Measurements from ENCODE around the gene TMEM131L. TPM values are rescaled to one million over a fixed set of nuclear protein-coding genes. Genes with fewer than 3 reads are reported as not detected.
"Not testable (repeated sequence)": the region's sequence is repeated elsewhere in the genome, so short reads cannot be mapped to it uniquely, and the experiment has no call there.

Gene TMEM131L
- polyA plus RNA-seq, 1 donor (not counting 4 experiments of a cell fraction or from before 2014, with no cell fraction given): 10.3 TPM

GRCh38 chr4:153547520-153547919 is 81.4 kb downstream of the TMEM131L start:
- Histone ChIP-seq H2AFZ (ENCODE audit: control insufficient read depth, low read length) (no peak overlapping the region), H3K27ac (ENCODE audit: control insufficient read depth, insufficient read depth, low read length) (no peak overlapping the region), H3K27me3 (ENCODE audit: control insufficient read depth, extremely low read depth, insufficient read depth, low read length) (no peaks in the 10 kb centered on the region), H3K4me1 (ENCODE audit: control insufficient read depth, extremely low read depth, insufficient read depth, low read length) (no peaks in the 10 kb centered on the region), H3K4me2 (ENCODE audit: control insufficient read depth, extremely low read depth, insufficient read depth, low read depth, low read length) (no peak overlapping the region), H4K20me1 (ENCODE audit: control insufficient read depth, extremely low read depth, insufficient read depth, low read length) (no peaks in the 10 kb centered on the region), H3K36me3 (ENCODE audit: control insufficient read depth in 2 of 2, extremely low read depth in 1 of 2, insufficient read depth in 2 of 2, low read length in 2 of 2) (no peaks in the 10 kb centered on the region), H3K9ac (ENCODE audit: control insufficient read depth, extremely low read depth, insufficient read depth, low read length) (no peak overlapping the region), H3K4me3 (ENCODE audit: control insufficient read depth in 2 of 3, extremely low read depth in 1 of 3, insufficient read depth in 2 of 3, low read depth in 1 of 3, low read length in 3 of 3) (no peak overlapping the region), H3K9me3 (ENCODE audit: control insufficient read depth, low read depth, low read length) (no peaks in the 10 kb centered on the region), H3K9me1 (ENCODE audit: control insufficient read depth, extremely low read depth, insufficient read depth, low read length) (no peaks in the 10 kb centered on the region), H3K79me2 (ENCODE audit: control insufficient read depth, insufficient read depth, low read length) (no peaks in the 10 kb centered on the region)
- DNase-seq (ENCODE audit: low read depth, low spot score) (no peak), FAIRE-seq (no peak)
- TF ChIP-seq CTCF (optimal IDR thresholded peaks at IDR 0.05 in 1 of 3, IDR thresholded peaks at IDR 0.05 in 1 of 3, conservative IDR thresholded peaks at IDR 0.05 in 1 of 3; ENCODE audit: extremely low read depth in 1 of 3, insufficient read depth in 2 of 3, low read length in 3 of 3): no peak
- no peak for TF ChIP-seq EZH2 (IDR thresholded peaks at IDR 0.05; ENCODE audit: low read length)
- dilution Hi-C loops (cut with MboI; ENCODE audit: extremely low pct_ligation_motif_present, low sequenced_read_pairs): no loop called here

DNA sequence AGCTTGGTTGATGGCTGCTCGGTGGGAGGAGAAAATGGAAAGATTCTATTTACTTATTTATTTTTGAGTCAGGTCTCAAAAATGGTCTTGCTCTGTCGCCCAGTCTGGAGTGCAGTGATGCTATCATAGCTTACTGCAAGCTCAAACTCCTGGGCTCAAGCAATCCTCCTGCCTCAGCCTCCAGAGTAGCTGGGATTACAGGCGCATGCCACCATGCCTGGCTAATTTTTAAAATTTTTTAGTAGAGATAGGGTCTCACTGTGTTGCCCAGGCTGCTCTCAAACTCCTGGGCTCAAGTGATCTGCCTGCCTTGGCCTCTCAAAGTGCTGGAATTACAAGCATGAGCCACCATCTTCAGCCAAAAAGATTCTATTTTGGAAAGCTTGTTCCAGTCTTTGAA is 82.7 kb downstream of the TMEM131L start:
- dilution Hi-C loops (cut with MboI; ENCODE audit: extremely low pct_ligation_motif_present, low sequenced_read_pairs); H3K9ac ChIP-seq (ENCODE audit: control insufficient read depth, extremely low read depth, insufficient read depth, low read length); H3K4me3 ChIP-seq (ENCODE audit: control insufficient read depth in 2 of 3, extremely low read depth in 1 of 3, insufficient read depth in 2 of 3, low read depth in 1 of 3, low read length in 3 of 3); FAIRE-seq; H3K27ac ChIP-seq (ENCODE audit: control insufficient read depth, insufficient read depth, low read length); H3K4me2 ChIP-seq (ENCODE audit: control insufficient read depth, extremely low read depth, insufficient read depth, low read depth, low read length); H3K9me1 ChIP-seq (ENCODE audit: control insufficient read depth, extremely low read depth, insufficient read depth, low read length); H3K36me3 ChIP-seq (ENCODE audit: control insufficient read depth in 2 of 2, extremely low read depth in 1 of 2, insufficient read depth in 2 of 2, low read length in 2 of 2); H3K4me1 ChIP-seq (ENCODE audit: control insufficient read depth, extremely low read depth, insufficient read depth, low read length); DNase-seq (ENCODE audit: low read depth, low spot score); H2AFZ ChIP-seq (ENCODE audit: control insufficient read depth, low read length); H3K79me2 ChIP-seq (ENCODE audit: control insufficient read depth, insufficient read depth, low read length); H3K9me3 ChIP-seq (ENCODE audit: control insufficient read depth, low read depth, low read length); H3K27me3 ChIP-seq (ENCODE audit: control insufficient read depth, extremely low read depth, insufficient read depth, low read length); H4K20me1 ChIP-seq (ENCODE audit: control insufficient read depth, extremely low read depth, insufficient read depth, low read length): not testable (repeated sequence)

DNA sequence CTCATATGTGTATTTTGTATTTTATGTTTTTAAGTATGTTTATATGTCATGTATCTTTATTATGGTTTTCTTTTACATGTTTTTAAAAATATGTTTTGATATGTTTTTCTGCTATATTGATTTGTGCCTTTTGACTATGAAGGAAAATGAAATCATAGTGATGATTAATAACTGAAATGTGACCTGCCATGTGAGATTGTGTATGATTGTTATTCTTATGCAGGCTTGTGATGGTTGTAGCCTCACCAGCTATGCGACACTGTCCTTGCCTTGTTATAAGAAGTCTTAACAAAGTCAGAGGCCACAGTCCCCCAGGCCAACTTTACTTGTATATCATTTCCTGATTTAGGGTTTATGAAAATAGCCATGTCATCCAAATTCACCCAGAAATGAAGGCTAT is 83.2 kb downstream of the TMEM131L start:
- dilution Hi-C loops (cut with MboI; ENCODE audit: extremely low pct_ligation_motif_present, low sequenced_read_pairs): no loop called here
- Histone ChIP-seq H3K4me2 (ENCODE audit: control insufficient read depth, extremely low read depth, insufficient read depth, low read depth, low read length) (no peak overlapping the region), H3K36me3 (ENCODE audit: control insufficient read depth in 2 of 2, extremely low read depth in 1 of 2, insufficient read depth in 2 of 2, low read length in 2 of 2) (no peaks in the 10 kb centered on the region), H3K9me3 (ENCODE audit: control insufficient read depth, low read depth, low read length) (no peaks in the 10 kb centered on the region), H2AFZ (ENCODE audit: control insufficient read depth, low read length) (no peak overlapping the region), H3K4me3 (ENCODE audit: control insufficient read depth in 2 of 3, extremely low read depth in 1 of 3, insufficient read depth in 2 of 3, low read depth in 1 of 3, low read length in 3 of 3) (no peak overlapping the region), H3K9ac (ENCODE audit: control insufficient read depth, extremely low read depth, insufficient read depth, low read length) (no peak overlapping the region), H4K20me1 (ENCODE audit: control insufficient read depth, extremely low read depth, insufficient read depth, low read length) (no peaks in the 10 kb centered on the region), H3K9me1 (ENCODE audit: control insufficient read depth, extremely low read depth, insufficient read depth, low read length) (no peaks in the 10 kb centered on the region), H3K27ac (ENCODE audit: control insufficient read depth, insufficient read depth, low read length) (no peak overlapping the region), H3K4me1 (ENCODE audit: control insufficient read depth, extremely low read depth, insufficient read depth, low read length) (no peaks in the 10 kb centered on the region), H3K27me3 (ENCODE audit: control insufficient read depth, extremely low read depth, insufficient read depth, low read length) (no peaks in the 10 kb centered on the region), H3K79me2 (ENCODE audit: control insufficient read depth, insufficient read depth, low read length) (no peaks in the 10 kb centered on the region)
- no peak for TF ChIP-seq EZH2 (IDR thresholded peaks at IDR 0.05; ENCODE audit: low read length)
- TF ChIP-seq CTCF (optimal IDR thresholded peaks at IDR 0.05 in 1 of 3, IDR thresholded peaks at IDR 0.05 in 1 of 3, conservative IDR thresholded peaks at IDR 0.05 in 1 of 3; ENCODE audit: extremely low read depth in 1 of 3, insufficient read depth in 2 of 3, low read length in 3 of 3): no peak
- DNase-seq (ENCODE audit: low read depth, low spot score): no peak
- FAIRE-seq: no peak

Data from keratinocyte (primary cell).